HG03108 (cell line): ENCODE data around the gene HAPLN2.
"Not testable (repeated sequence)": the region's sequence is repeated elsewhere in the genome, so short reads cannot be mapped to it uniquely, and the experiment has no call there.

Source experiments
- ATAC-seq: cut with Tn5 transposase; IDR thresholded peaks from one replicate; pipeline ENCODE4 v1.9.1; 2021; ENCODE audit warnings: moderate library complexity; ENCODE audit not compliant: unreplicated experiment

The HAPLN2 gene

DNA sequence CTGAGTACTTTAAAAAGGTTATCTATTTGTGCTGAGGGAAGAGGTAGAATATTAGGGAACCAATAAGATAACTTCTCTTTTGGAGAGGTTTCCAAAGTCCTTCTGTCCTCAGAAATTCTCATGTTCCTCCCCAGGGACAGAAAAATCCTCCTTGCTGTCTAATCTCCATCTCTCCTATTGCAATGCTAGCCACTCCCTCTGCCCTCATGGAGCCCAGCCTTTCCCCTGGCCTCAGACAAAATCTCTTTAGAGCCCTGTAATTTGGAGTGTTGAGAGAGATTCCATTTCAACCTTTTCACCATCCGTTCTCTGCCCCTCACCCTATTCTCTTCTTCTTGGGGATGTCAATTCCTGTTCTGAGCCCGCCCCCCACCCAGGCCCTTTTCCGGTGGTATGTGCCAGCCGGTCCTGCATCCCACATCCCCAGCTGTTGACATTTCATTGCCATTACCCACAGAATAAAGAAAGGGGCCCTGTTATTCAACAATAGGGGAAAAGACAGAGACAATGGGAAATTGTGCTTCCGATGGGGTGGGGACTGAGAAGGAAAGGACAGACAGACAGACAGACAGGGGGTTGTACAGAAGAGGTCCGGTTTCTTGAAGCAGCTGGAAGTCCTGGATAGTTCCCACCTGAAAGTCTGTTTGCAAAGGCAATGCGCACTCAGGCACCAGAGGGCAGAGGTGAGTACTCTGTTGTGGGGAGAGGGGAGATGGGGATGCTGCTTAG lies at the start of gene HAPLN2:
TSS of gene HAPLN2 (plus strand) at position 563 of the 729 bp plus-strand sequence. CDS start 4,076 bp downstream, outside the sequence.
- ATAC-seq, result no peak

DNA sequence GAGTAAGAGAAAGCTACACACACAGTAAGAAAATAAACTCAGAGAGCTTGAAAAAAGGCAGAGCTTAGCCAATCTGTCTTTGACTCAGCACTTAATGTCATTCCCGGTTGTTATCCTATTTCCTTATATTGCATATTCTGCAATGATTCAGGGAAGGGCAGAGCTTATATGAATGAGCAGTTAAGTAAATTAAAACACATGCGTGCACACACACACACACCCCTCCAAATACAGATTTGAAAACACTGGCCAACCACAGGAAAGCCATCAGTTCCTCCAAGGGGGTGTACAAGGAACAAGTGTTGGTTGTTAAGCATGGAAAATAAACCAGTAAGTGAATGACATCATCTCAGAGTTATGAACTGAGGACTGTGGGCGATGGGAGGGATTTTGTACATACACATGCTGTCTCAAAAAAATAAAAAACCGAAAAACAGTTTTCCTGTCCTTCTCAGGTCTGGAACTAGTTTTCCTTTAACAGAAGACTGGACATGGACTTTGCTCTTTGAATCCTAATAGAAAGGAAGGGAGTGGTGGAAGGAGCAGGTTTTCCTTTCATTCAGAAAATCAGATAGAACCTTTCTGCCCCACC lies 47.9 kb upstream of the HAPLN2 start:
- no peak for ATAC-seq

DNA sequence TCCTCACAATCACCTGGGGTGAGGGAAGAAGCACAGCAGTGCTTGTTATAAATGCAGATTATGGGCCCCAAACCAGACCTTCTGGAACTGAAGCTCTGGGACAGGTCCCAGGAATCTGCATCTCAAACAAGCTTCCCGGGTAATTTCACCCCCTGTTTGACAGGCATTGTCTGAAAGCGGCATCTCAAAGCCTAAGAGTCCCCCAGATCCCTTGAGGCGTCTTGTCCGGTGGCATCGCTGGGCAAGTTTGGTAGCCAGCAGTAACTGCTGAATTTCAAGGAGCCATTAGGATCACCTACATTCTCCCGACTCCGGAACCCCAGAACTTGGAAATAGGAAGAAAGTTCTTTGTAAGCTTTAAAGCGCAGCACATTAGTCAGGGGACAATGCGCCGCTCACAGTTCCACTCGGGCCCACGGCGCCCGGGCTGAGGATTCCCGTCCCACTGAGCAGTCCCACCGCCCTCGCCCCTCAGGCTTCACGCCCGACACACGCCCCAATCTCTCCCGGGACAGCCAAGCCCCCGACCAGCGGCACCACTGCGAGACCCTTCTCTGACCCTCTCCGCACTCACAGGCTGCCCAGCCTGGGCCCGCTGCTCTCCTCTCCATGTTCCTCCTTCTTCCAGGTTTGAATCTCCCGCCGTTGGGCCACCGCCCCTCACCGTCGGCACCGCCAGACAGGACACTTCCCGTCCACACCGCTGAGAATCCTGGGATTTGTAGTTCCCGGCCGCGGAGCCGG lies 47.1 kb upstream of the HAPLN2 start, which contains the start of gene IQGAP3:
TSS of gene IQGAP3 (minus strand) at position 647 of the 744 bp plus-strand sequence. CDS start at position 611, 36 bp downstream.
- peak; percentile 82 for ATAC-seq

DNA sequence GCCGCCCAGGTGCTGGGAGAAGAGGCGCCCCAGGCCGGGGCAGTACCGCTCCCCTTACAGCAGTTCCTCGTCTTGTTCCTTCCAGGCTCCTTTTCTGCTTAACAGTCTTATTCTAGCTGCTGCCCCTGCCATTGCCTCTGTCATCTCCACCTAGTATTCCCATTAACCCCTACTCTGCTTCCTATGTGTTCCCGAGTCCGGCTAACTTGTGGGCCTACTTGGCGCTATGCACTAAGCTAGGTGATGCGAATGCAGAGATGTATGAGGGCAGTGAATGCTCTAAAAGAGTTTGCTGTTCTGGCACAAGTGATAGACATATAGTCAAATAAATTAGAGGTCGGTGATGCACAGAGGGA lies 46.6 kb upstream of the HAPLN2 start:
- no peak for ATAC-seq

GRCh38 chr1:156574039-156574633 lies 45.1 kb upstream of the HAPLN2 start:
- ATAC-seq, result no peak

DNA sequence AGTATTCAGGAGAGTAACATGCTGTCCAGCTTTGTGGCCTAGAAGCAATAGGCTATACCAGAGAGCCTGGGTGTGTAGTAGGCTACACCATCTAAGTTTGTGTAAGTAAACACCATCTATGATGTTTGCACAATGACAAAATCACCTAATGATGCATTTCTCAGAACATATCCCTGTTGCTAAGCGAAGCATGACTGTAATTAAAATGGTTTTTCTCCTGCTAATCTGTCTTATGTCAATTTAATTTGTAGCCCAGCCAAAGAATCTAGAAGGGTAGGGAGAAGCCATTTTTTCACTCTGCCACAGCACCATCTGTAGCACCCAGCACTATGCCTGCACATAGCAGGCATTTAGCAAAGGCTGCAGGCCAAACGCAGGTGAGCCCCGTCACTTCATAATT lies 41.7 kb upstream of the HAPLN2 start:
- ATAC-seq, result no peak

DNA sequence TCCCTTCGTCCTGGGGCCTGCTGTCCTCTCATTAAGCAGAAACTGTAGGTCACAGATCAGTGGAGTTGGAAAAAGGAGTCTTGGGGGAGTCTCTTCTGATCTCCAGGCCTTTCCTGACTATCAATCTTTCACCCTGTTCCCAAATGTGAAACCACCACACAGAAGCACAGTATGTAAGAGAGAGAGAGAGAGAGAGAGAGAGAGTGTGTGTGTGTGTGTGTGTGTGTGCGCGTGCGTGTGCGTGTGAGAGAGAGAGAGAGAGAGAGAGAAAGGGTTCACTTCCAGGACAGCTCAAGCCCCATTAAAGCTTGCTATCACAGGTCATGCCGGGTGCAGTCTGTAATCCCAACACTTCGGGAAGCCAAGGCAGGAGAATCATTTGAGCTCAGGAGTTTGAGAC lies 41.2 kb upstream of the HAPLN2 start:
- ATAC-seq, result no peak

DNA sequence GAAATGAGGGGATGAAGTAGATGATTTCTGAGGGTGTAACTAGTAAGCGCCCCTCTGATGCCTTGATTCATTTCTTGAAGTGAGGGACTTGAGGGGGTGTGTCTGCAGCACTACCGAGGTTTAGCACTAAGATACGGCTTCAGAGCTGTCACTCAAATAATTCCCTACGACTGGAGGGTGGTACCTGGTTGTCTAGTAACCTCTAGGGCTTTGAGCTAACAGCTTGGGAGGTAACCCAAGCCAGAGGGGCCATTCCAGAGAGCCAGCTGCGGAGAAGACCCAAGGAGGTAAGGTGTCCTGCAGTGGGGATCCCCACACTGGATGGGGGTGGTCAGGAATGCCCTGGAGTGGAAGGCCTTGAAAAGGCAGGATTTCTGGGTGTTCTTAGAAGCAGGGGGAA lies 39.7 kb upstream of the HAPLN2 start, which contains the start of gene TTC24:
TSS of gene TTC24 (plus strand) at position 252 of the 400 bp plus-strand sequence. CDS start 1,642 bp downstream, outside the sequence.
- ATAC-seq, result no peak

GRCh38 chr1:156581661-156582387 lies 37.4 kb upstream of the HAPLN2 start:
- ATAC-seq, result no peak

- no peak for ATAC-seq
These were observed 36.7 kb upstream of the HAPLN2 start for GRCh38 chr1:156582388-156583017.

DNA sequence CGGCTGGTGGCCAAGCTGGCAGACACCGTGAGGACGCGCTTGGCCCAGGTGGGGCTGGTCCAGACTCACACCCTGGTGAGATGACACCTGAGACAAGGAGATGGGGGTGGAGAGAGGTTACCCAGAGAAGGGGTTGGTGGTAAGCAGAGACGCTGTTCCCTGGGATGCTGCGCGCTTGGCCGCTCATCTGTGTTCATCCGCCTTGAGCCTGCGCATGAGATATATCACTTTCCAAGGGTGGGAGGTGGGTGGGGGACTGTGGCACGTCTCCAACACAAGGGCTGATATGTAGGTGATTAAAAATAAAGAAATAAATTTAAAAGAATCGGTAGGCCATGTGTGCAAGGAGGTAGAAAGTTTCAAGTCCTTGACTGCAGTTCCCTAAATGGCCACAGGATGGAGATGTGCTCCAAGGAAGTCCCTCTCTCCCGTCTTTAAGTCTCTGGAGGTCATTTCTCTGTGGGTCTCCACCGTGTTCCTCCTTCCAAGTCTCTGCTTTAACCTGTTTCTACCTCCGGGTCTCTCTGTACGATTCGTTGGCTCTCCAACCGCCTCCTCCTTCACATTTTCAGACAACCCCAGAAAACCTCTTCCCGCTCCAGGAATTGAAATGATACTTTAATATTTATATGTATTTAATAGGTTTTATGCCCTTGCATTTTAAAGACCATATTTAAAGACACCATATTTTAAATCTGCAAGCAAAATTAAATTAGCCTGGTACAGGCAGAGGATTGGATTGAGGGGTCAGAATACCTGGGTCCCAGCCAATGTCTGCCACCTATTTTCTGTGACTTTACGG lies 35.2 kb upstream of the HAPLN2 start:
- no peak for ATAC-seq

- no peak for ATAC-seq
These were observed 34.4 kb upstream of the HAPLN2 start for GRCh38 chr1:156584813-156585212.

- ATAC-seq, result no peak
These were observed 32.9 kb upstream of the HAPLN2 start for GRCh38 chr1:156586323-156586722.

GRCh38 chr1:156586892-156587477 lies 32.2 kb upstream of the HAPLN2 start:
- no peak for ATAC-seq

- ATAC-seq, result not testable (repeated sequence)
These were observed 31.3 kb upstream of the HAPLN2 start for GRCh38 chr1:156587927-156588326.

DNA sequence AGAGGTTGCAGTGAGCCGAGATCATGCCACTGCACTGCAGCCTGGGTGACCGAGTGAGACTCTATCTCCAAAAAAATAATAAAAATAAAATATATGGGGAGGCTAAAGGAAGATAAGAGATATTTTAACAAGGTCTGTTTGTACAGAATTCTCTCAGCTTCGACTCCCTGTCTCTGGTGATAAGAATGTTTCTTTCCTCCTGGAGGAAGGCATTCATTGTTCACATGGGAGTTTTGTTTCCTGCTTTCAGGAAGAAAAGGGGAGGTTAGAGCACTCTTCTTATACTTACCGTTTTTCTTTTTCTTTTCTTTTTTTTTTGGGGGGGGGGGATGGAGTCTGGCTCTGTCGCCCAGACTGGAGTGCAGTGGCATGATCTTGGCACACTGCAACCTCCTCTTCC lies 29.7 kb upstream of the HAPLN2 start:
- no peak for ATAC-seq

- ATAC-seq, result no peak
These were observed 28.7 kb upstream of the HAPLN2 start for GRCh38 chr1:156590326-156591180.

GRCh38 chr1:156591181-156591431 lies 28.1 kb upstream of the HAPLN2 start:
- ATAC-seq, result no peak
